HG02943 (cell line): ENCODE results near the gene ATP6V1G3.
"Not testable (repeated sequence)": the region's sequence is repeated elsewhere in the genome, so short reads cannot be mapped to it uniquely, and the experiment has no call there.

Experiments
- ATAC-seq: cut with Tn5 transposase; IDR thresholded peaks from one replicate; pipeline ENCODE4 v1.9.1; 2021; ENCODE audit warnings: mild to moderate bottlenecking, low read depth, moderate library complexity; ENCODE audit not compliant: unreplicated experiment

ATP6V1G3 gene

GRCh38 chr1:198540580-198540979, at the start of gene ATP6V1G3:
ATP6V1G3 (minus strand) TSS chr1:198540680; CDS start chr1:198540650, 30 bp downstream.
- ATAC-seq, result no peak

GRCh38 chr1:198588845-198589244, 48.4 kb upstream of the ATP6V1G3 start:
- ATAC-seq, result no peak

- no peak for ATAC-seq
Measured at GRCh38 chr1:198584163-198584562, 43.7 kb upstream of the ATP6V1G3 start.

- not testable (repeated sequence) for ATAC-seq
Measured at GRCh38 chr1:198583209-198583802, 42.8 kb upstream of the ATP6V1G3 start.

- no peak for ATAC-seq
Measured at GRCh38 chr1:198577444-198577843, 37.0 kb upstream of the ATP6V1G3 start.

GRCh38 chr1:198575798-198576641, 35.5 kb upstream of the ATP6V1G3 start:
- ATAC-seq, result no peak

- ATAC-seq, result no peak
Measured at GRCh38 chr1:198575292-198575691, 34.8 kb upstream of the ATP6V1G3 start.

GRCh38 chr1:198574325-198574724, 33.8 kb upstream of the ATP6V1G3 start:
- no peak for ATAC-seq

GRCh38 chr1:198564716-198565115, 24.2 kb upstream of the ATP6V1G3 start:
- no peak for ATAC-seq

GRCh38 chr1:198564157-198564556, 23.7 kb upstream of the ATP6V1G3 start:
- no peak for ATAC-seq

- no peak for ATAC-seq
Measured at GRCh38 chr1:198563583-198563982, 23.1 kb upstream of the ATP6V1G3 start.

- no peak for ATAC-seq
Measured at GRCh38 chr1:198560161-198560560, 19.7 kb upstream of the ATP6V1G3 start.

GRCh38 chr1:198559362-198559761, 18.9 kb upstream of the ATP6V1G3 start:
- no peak for ATAC-seq

- ATAC-seq, result no peak
Measured at GRCh38 chr1:198558402-198558801, 17.9 kb upstream of the ATP6V1G3 start.

- ATAC-seq, result peak; percentile 88
Measured at GRCh38 chr1:198556971-198557370, 16.5 kb upstream of the ATP6V1G3 start.

GRCh38 chr1:198552668-198553416, 12.4 kb upstream of the ATP6V1G3 start:
- ATAC-seq, result no peak

GRCh38 chr1:198550941-198551524, 10.6 kb upstream of the ATP6V1G3 start:
- ATAC-seq, result no peak

GRCh38 chr1:198549866-198550265, 9.4 kb upstream of the ATP6V1G3 start:
- no peak for ATAC-seq

- no peak for ATAC-seq
Measured at GRCh38 chr1:198548890-198549289, 8.4 kb upstream of the ATP6V1G3 start.

GRCh38 chr1:198545156-198545555, 4.7 kb upstream of the ATP6V1G3 start:
- ATAC-seq, result no peak

GRCh38 chr1:198544265-198544664, 3.8 kb upstream of the ATP6V1G3 start:
- ATAC-seq, result no peak
